Activated naive CD8-positive, alpha-beta T cell treated with anti-CD3 and anti-CD28 coated beads, Interleukin-2, amount 50 U/mL, for 16 hours (primary cell): Measurements from ENCODE around the gene THSD4.

Experiments used
- DNase-seq: peaks from one replicate; pipeline ENCODE4 v3.0.0-alpha.2; 2020; ENCODE audit warnings: low read depth, low spot score

THSD4 gene

DNA sequence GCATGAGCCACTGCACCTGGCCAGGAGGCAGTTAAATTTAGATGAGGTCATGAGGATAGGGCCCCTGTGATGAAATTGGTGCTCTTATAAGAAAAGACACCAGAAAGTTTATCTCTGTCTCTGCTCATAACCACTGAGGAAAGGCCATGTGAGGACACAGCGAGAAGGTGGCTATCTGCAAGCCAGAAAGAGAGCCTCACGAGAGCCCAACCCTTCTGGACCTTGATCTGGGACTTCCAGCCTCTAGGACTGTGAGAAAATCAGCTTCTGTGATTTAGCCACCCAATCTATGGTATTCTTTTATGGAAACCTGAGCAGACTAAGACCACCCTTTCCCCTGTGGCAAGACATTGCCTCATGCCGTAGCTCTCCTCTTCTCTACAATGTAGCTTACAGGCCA lies 337.6 kb downstream of the THSD4 start:
- no peak for DNase-seq

DNA sequence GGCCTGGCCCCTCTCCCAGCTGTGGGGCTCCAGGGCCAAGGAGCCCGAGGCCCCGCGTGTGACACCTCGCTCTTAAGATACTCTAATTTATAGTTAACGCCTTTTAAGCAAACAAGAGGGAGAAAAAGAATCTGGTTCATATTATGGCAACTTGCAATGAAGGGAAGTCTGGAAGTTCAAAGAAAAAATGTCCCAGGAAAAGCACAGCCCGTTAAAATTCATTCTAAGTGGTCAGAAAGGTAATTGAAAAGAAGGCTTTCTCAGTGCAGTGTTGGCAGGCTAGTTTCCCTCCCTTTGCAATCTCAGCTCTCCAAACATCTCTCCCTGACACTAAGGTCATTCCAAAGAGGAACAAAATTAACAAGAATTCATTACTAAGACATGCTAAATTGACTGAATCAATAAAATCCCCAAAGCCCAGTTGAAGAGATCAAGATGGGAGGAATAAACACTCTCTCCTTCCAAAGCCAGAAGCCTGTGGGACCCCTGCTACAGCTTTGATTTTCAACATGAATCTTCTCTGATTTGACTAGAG lies 339.3 kb downstream of the THSD4 start:
- DNase-seq: no peak

DNA sequence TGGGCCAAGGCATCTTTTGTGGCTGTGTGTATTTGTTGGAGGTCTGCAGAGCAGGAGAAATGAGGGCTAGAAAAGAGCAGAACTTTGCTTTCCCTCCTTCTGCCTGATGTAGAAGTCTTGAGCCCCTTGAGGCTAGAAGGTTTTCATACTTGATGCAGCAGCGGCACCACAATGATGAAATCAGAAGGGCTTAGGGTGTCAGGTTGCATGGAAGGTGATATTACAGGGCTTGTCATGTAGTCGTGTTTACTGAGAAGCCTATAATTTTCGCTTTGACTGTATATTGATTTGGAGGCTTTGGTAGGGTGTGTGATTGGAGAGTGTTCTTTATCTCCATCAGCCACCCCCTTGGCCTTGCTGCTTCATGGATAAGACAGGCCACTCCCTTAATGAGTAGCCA lies 339.8 kb downstream of the THSD4 start:
- DNase-seq: no peak

DNA sequence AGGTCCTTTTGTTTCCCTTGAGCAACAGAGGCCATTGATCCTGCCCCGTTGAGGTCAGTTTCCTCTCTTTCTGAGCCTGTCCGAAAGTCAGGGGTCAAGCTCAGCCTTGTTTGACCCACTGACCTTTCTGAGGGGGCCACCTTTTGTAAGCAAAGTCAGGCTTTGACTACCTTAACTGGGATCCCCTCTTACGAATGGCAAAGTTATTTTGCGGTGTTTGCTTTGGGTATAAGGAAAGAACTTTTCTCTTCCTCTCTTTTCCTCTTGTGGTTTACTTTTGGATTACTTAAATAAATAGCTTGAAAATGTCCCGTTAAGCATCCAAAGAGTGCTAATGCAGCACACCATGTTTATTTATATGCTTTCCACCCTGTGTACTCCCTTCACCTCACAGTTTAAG lies 340.6 kb downstream of the THSD4 start:
- no peak for DNase-seq

DNA sequence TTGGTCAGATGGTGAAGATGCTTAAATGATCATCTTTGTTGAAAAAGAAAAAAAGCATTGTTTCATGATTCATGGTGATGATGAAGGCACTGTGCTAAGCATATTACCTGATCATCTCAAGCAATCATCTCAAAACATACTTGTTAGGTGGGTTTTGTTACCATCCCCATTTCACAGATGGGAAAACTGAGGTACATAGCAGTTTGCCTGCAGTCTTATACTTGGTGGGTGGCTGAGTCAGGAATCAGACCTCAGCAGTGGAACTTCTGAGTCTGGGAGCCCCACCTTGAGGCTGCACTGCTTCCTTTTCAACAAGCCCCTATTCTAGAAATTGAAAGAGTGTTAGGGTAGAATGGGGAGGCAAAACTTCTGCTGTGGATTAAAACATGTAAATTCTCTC lies 341.1 kb downstream of the THSD4 start:
- no peak for DNase-seq

DNA sequence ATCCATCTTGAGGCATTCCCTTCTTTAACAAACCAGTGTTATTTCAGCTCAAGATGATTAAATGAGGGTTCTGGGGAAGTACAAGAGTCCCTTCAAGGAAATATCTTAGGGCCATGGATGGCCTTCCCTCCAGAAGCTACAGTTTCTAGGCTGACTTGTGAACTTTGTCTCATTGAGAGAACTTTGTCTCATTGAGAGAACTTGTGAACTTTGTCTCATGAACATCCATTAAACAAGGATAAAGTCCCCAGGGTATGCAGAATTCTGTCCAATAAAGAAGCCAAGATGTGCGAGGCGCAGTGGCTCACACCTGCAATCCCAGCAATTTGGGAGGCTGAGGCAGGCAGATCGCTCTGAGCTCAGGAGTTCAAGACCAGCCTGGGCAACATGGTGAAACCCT lies 341.5 kb downstream of the THSD4 start:
- no peak for DNase-seq

DNA sequence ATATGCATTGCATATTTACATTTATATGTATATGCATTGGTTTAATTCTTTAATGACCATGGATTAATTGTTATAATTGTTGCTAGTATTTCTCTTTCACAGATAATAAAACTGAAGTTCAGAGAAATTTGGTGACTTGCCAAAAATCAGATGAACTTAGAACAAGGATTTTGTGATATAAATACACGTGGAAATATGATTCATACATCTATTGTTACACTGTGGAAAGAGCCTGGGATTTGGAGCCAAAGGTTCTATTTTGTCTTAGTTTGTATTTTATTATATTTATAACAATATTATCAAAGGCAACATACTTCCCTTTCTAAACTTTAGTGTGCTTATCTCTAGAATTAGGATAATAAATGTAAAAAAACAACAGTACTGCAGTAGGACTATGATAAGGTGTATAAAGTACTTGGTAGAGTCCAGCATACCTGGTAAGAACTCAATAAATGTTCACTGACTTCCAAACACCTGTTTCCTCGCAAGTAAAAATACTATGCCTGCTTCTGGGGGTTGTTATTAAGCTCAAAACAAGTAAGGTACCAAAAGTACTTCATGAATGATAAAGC lies 342.9 kb downstream of the THSD4 start:
- no peak for DNase-seq

DNA sequence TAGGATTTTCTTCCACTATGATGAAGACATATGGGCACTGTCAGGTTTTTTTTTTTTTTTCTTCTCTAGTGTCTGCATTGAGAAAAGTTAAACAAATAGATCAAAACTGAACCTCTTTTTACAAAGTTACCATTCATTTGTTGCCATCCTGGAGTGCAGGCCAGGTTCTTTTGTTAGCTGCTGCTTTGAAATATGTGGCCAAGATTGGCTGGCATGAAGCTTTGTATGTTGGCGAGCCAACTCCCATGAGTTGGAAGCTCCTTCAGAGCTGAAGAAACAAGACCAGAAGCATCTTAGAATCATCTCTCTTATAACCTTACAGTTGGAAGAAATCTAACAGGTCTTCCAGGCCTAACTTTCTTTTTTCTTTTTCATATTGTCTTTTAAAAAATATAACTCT lies 346.5 kb downstream of the THSD4 start:
- no peak for DNase-seq

DNA sequence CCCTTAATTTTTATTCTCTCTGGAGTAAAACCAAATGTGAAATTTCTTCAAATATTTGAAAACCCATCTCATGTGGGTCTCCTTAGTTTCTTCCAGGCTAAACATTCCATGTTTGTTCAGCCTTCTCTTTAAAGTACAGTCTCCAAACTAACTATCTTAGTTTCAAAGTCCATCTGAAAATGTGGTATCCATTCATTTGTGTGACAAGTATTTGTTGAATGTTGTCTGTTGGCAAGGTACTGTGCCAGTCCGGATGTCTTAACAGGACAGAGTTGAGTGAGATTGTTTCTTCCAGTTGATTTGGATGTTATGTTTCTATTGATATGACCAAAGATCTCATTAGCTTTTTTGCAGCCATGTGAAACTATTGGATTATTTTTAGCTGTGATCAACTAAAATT lies 347.4 kb downstream of the THSD4 start:
- no peak for DNase-seq

DNA sequence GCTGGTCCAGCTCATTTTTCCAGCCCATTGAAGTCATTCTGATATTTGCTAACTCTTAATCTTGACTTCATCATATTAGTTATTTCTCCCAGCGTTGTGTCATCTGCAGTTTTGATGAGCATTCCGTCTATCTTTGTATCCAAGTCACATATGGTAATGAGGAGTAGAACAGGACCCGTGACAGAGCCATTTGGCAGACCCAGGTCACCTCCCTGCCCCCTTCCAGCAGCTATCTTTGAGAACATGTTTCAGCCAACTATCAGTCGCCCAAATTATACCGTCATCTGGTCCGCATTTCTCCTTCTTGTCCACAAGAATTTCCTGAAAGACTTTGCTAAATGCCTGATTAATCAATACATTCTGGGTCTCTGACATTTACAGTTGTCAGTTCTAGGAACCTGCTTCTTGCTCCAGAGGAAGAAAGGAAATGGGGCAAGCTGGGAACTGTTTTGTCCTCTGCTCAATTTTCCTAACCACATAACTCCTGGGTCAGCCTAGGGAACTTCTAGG lies 347.9 kb downstream of the THSD4 start:
- no peak for DNase-seq

DNA sequence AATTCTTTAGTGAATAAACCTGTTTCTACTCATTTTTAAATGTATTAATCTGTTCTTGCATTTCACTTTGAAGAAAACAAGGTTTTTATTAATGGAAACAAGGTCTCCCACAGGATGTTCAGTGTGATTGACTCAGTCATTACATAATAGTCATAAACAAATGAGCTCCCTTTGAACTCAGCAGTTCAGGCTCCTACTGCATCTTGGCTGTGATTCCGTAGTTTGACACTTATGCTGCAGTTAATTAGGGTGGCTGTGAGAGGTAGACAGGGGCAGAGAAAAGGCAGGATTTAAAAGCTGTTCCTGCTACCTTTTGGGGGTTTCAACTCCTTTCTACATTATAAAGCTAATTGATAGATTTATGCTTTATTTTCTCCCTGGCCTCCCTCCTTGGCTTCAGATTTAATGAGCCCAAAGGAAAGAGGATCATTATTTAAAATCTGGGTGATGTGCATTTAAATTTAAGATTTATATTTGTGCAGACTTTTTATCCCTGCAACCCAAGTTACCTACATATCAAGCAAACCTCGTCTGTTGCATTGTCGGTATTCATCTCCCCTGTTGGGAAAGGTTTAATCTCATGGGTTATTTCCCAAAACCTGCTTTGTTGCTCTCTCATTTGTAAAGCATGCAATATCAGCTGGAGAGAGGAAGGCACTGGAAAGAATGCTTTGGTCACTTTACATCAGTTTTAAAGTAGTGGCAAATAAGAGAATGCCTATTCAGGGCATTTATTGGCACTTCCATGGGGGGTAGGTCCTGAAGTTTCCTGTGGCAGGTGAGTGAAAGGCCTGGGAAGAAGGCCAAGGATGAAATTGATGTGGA lies 350.1 kb downstream of the THSD4 start:
- no peak for DNase-seq

DNA sequence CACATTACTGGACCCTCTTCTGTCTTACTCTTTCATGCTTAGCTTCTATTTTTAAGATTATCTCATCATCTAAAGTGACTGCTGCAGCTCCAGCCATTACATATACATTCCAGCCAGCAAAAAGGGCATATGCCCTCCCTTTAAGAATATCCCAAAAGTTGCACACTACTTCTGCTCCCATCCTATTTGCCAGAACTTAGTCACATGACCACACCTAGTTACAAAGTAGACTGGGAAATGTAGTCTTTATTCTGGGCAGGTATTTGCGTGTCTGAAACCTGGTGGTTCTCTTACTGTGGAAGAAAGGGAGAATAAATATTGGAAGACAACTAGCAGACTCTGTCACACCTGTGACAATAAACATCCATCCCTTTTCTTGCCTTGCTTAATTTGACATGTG lies 353.4 kb downstream of the THSD4 start:
- DNase-seq: no peak

DNA sequence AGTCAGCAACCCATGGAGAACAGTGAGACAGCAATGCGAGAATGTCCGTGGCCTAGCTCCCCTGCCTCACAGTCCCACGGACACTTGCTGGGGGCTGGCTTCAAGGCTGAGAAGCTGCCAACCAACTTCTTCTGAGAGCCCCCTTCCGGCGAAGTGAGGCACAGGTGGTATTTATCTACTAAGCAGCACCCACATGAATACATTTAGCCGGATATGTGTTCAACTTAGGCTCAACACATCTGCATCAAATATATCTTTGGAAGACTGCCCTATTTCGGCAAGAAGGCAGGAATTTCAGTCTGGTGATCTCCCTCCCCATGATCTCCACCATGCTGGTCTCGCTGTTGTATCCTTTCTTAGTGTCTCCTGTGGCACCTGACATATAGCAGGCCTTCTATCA lies 354.1 kb downstream of the THSD4 start:
- no peak for DNase-seq

DNA sequence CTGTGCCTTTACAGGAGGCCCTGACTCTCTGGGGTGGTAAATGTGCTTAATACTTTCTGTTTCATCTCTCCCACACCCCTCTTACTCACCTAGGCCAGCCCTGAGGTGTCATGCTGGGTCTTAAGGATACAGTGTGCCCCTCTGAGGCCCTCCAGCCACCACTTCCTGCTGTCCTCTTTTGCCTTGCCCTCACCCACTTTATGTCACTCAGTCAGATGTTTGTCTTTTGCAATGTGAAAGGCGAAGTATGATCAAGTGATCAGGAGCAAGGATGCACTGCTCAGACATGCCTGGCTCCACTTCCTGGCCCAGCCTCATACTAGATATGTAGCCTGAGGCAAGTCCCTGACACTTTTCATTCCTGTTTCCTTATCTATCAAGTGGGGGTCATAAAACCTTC lies 356.1 kb downstream of the THSD4 start:
- DNase-seq: no peak

DNA sequence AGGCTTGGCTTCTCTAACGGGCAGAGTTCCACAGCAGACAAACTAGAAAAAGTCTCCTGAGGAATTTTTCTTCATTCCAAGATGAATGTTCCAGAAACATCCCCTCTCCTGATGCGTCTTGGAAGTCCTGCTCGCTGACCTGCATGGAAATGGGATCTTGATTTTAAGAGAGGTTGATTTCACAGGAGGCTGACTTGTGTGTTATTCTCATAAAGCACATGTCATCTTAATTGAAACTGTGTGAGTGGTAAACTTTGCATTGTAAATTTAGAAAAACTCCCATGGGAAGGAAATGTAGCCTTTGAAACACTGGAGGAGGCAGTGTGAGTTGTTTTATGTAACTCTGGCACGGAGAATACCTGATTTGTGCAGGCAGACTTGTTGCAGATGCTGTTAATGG lies 357.3 kb downstream of the THSD4 start:
- DNase-seq: no peak

DNA sequence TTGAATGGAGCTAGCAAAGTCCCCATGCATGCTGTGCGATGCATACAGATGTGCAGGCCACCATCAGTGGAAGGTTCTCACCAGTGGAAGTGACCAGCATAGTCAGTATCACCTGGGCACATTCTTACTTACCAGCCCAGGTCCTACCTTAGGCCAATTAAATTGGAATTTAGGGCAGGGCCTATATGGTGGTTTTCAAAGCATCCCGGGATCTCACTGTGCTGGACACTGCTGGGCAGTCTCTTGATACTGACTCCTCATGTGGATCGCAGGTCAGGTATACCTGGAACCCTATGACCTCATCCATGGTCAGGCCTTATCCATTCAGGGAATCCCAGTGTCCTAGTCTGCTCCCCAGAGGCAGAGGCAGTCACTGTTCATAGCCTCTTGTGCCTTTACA lies 358.5 kb downstream of the THSD4 start:
- no peak for DNase-seq

DNA sequence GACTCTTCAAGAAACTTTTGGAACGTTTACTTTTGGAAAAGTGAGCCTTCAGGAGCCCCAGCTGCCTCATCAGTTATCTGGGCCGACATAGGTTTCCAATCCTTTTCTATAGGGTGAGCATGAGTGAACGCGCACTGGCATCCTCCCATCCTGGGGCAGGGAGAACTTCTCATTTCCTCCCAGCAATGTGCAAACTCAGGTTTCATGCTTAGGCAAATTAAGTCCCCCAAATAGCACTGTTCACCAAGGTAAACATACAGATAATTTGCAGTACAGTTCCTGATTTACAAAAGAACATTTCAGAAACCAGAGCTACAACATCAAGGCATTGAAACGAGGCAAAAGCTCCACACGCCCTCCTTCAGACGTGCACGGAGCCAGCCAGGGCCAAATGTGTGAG lies 361.6 kb downstream of the THSD4 start:
- no peak for DNase-seq

DNA sequence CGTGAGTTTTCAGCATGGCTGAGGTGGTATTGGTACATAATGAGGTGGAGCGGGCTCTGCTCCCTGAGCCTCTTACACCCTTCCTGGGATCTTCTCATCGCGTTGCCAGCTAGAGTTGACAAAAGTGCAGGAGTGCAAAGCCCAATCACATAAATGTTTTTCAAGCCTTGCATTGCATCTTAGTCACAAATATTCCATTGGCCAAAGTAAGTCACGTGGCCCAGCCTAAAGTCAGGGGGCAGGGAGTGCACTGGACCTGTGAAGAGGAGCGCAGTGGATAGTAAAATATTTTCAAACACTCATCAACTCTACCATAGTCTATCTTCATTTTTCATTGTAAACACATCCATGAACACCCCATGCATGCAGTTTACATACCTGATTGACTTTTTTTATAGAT lies 365.3 kb downstream of the THSD4 start:
- DNase-seq: no peak

DNA sequence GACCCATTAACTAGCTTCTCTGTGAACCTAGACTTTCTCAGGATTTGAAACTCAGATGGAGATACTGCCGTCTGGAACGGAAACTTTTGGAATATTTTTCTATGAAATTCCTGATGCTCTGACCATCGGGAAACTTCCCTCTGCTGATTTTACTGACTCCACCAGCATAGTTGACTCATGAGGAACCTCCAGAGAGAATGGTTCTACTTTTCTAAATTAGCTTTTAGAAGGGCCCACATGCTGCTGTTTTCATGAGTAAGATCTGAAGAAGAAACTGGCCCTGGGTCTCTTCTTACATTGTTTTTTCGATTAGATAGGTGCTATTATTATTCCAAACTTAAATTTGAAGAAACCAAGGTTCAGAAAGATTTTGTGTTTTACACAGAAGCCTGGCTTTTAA lies 368.8 kb downstream of the THSD4 start:
- DNase-seq: no peak

DNA sequence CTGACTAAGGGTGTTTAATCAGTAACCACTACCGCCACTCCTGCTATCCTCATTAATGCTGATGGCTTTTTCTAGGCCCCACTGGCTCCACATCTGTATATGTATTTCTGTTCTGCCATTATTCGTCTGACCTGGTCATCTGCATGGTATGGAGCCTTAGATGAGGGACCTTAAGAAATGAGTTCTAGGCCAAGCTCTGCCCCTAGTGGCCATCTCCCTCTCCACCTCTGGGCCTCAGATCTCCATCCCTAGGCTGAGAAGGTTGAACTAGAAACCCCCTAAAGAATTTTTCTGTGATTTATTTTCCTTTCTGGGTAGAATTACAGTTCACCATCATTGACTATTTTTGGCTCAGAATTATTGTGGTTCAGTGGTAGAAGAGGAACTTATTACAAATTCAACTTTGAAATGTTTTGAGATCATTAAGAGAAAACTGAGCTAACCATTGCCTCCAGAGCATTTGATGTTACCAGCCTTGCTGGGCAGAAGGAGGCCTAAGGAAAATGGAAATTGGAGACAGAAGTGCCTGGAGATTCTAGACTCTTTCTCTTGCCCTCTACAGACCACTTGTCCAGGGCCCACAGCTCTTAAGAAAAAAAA lies 369.9 kb downstream of the THSD4 start:
- no peak for DNase-seq

DNA sequence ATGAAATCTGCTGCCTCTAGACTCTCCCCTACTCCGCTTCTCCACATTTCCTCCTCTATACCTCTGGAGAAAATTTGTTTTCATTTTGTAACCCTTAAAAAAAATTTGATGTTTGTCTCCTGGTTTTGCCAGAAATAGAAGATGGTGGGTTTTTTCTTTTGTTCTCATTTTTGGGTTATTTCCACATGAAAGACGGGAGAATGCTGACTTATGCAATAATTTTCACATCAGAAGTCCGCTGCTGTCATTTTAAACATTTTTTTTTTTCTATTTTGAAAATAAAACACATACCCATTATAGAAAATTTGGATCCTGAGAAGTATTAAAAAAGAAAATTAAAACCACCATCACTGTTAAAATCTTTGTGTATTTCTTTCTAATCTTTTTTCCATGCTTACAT lies 374.3 kb downstream of the THSD4 start:
- DNase-seq: no peak

DNA sequence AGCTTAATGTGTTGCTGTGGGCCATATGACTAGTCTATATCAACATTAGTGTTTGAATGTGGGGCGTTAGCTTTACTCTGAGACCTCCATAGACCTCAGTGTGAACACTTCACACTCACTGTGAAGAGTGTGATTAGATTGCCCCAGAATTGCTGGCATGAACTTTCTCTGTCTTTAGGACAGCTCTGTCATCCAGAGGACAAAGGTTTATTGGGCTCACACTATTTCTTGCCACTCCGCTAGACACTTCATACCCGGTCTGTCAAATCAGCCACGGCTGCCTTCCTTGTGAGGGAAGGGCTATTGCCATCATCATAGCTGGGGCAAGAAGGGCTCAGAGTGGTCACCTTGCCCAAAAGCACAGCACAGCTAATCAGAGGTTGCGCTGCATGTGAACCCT lies 378.3 kb downstream of the THSD4 start:
- no peak for DNase-seq
